ENCODE measurements around the gene KCTD14. TPM values are rescaled to one million over a fixed set of nuclear protein-coding genes. Genes with fewer than 3 reads are reported as not detected.
A peak's percentile ranks its signal among the peaks of the same experiment; 100 is the strongest.

KCTD14 gene
- total and polyA plus RNA-seq, 9 of the 15 experiments (the other 6 are each of a cell fraction or from before 2014, with no cell fraction given) = 0.04 to 0.30 (median 0.11) TPM; not detected in 2

- TF ChIP-seq GMEB1 (CRISPR knock-in tag; IDR thresholded peaks at IDR 0.05) (0 out of 2 replicates have a peak, but pooled peaks have one; percentile 34), CBX3 (IDR thresholded peaks at IDR 0.05; ENCODE audit: borderline replicate concordance in 1 of 2, low read length in 2 of 2) (no peak), BDP1 (IDR thresholded peaks at IDR 0.05; ENCODE audit: insufficient read depth, insufficient read length) (no peak), ZBED1 (IDR thresholded peaks at IDR 0.05) (no peak), ZNF695 (CRISPR knock-in tag; IDR thresholded peaks at IDR 0.05) (no peak), GTF3C2 (IDR thresholded peaks at IDR 0.05; ENCODE audit: borderline replicate concordance, extremely low read depth, insufficient read length) (no peak), ZNF507 (tag; conservative IDR thresholded peaks at IDR 0.05) (no peak), HNRNPLL (IDR thresholded peaks at IDR 0.05; ENCODE audit: low read depth, low read length, poor library complexity, severe bottlenecking) (no peak), HNRNPL (IDR thresholded peaks at IDR 0.05; ENCODE audit: low read depth, low read length) (no peak)
- TF ChIP-seq, protein P1, sequence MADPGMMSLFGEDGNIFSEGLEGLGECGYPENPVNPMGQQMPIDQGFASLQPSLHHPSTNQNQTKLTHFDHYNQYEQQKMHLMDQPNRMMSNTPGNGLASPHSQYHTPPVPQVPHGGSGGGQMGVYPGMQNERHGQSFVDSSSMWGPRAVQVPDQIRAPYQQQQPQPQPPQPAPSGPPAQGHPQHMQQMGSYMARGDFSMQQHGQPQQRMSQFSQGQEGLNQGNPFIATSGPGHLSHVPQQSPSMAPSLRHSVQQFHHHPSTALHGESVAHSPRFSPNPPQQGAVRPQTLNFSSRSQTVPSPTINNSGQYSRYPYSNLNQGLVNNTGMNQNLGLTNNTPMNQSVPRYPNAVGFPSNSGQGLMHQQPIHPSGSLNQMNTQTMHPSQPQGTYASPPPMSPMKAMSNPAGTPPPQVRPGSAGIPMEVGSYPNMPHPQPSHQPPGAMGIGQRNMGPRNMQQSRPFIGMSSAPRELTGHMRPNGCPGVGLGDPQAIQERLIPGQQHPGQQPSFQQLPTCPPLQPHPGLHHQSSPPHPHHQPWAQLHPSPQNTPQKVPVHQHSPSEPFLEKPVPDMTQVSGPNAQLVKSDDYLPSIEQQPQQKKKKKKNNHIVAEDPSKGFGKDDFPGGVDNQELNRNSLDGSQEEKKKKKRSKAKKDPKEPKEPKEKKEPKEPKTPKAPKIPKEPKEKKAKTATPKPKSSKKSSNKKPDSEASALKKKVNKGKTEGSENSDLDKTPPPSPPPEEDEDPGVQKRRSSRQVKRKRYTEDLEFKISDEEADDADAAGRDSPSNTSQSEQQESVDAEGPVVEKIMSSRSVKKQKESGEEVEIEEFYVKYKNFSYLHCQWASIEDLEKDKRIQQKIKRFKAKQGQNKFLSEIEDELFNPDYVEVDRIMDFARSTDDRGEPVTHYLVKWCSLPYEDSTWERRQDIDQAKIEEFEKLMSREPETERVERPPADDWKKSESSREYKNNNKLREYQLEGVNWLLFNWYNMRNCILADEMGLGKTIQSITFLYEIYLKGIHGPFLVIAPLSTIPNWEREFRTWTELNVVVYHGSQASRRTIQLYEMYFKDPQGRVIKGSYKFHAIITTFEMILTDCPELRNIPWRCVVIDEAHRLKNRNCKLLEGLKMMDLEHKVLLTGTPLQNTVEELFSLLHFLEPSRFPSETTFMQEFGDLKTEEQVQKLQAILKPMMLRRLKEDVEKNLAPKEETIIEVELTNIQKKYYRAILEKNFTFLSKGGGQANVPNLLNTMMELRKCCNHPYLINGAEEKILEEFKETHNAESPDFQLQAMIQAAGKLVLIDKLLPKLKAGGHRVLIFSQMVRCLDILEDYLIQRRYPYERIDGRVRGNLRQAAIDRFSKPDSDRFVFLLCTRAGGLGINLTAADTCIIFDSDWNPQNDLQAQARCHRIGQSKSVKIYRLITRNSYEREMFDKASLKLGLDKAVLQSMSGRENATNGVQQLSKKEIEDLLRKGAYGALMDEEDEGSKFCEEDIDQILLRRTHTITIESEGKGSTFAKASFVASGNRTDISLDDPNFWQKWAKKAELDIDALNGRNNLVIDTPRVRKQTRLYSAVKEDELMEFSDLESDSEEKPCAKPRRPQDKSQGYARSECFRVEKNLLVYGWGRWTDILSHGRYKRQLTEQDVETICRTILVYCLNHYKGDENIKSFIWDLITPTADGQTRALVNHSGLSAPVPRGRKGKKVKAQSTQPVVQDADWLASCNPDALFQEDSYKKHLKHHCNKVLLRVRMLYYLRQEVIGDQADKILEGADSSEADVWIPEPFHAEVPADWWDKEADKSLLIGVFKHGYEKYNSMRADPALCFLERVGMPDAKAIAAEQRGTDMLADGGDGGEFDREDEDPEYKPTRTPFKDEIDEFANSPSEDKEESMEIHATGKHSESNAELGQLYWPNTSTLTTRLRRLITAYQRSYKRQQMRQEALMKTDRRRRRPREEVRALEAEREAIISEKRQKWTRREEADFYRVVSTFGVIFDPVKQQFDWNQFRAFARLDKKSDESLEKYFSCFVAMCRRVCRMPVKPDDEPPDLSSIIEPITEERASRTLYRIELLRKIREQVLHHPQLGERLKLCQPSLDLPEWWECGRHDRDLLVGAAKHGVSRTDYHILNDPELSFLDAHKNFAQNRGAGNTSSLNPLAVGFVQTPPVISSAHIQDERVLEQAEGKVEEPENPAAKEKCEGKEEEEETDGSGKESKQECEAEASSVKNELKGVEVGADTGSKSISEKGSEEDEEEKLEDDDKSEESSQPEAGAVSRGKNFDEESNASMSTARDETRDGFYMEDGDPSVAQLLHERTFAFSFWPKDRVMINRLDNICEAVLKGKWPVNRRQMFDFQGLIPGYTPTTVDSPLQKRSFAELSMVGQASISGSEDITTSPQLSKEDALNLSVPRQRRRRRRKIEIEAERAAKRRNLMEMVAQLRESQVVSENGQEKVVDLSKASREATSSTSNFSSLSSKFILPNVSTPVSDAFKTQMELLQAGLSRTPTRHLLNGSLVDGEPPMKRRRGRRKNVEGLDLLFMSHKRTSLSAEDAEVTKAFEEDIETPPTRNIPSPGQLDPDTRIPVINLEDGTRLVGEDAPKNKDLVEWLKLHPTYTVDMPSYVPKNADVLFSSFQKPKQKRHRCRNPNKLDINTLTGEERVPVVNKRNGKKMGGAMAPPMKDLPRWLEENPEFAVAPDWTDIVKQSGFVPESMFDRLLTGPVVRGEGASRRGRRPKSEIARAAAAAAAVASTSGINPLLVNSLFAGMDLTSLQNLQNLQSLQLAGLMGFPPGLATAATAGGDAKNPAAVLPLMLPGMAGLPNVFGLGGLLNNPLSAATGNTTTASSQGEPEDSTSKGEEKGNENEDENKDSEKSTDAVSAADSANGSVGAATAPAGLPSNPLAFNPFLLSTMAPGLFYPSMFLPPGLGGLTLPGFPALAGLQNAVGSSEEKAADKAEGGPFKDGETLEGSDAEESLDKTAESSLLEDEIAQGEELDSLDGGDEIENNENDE (IDR thresholded peaks at IDR 0.05; ENCODE audit: low read depth, low read length) = no peak
Measured at GRCh38 chr11:78050964-78051831, 28.1 kb upstream of the KCTD14 start (continued).
